GM12875 (cell line): Measurements from ENCODE around the gene TRPC4.

Experiments used
- H3K4me3 ChIP-seq: one replicate; pipeline ENCODE4 v1.5.1; 2011; ENCODE audit warnings: low read depth, low read length, control low read depth
- TF ChIP-seq, protein P1 (sequence below): IDR thresholded peaks from 2 replicates; pipeline ENCODE4 v1.5.1; 2011; ENCODE audit warnings: low read depth, mild to moderate bottlenecking, control low read depth, inconsistent platforms, low read length, moderate library complexity, borderline replicate concordance; ENCODE audit not compliant: insufficient read depth

The TRPC4 gene

DNA sequence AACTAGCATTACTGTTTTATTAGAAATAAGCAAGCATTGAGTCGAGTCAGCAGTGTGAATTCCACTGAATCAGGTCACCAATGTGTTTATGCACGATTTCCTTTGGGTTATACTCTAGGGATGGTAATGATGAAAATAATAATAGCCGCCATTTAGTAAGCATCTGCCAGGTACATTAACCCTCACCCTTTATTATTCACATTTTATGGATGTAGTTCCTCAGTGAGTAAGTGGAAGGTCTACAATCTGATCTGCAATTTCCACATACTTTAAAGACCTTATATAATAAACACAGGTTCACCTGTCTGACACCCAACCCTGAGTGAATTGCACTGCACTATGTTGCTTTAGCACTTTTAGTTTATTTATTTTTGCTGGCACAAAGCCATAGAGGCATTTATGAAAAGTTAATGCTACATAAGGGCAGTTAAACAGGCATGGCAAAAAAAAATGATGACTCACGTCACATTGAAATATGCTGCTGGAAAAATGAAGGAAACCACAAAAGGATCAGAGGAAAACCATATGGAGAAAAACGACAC is 122.4 kb downstream of the TRPC4 start:
- no peak overlapping the region for H3K4me3 ChIP-seq
- TF ChIP-seq, protein P1, sequence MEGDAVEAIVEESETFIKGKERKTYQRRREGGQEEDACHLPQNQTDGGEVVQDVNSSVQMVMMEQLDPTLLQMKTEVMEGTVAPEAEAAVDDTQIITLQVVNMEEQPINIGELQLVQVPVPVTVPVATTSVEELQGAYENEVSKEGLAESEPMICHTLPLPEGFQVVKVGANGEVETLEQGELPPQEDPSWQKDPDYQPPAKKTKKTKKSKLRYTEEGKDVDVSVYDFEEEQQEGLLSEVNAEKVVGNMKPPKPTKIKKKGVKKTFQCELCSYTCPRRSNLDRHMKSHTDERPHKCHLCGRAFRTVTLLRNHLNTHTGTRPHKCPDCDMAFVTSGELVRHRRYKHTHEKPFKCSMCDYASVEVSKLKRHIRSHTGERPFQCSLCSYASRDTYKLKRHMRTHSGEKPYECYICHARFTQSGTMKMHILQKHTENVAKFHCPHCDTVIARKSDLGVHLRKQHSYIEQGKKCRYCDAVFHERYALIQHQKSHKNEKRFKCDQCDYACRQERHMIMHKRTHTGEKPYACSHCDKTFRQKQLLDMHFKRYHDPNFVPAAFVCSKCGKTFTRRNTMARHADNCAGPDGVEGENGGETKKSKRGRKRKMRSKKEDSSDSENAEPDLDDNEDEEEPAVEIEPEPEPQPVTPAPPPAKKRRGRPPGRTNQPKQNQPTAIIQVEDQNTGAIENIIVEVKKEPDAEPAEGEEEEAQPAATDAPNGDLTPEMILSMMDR, result no peak

DNA sequence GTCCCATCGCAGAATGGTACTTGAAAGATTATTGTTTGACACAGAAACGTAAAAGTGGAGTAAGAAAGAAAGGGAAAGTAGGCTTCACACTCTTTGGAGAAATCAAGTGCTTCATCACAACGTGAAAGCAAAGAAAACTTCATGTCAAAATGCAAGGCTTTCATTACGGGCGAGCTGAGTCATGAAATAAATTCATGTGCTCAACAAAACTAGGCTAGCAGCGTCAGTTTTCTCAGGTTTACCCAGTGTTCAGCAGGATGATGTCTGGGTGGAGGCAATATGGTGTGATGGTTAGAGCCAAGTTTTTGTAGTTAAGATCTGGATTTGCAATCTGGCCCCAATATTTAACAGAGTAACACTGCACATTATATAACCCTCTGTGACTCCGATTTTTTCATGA is 128.0 kb downstream of the TRPC4 start:
- TF ChIP-seq, protein P1, result no peak
- H3K4me3 ChIP-seq, result no peak overlapping the region

DNA sequence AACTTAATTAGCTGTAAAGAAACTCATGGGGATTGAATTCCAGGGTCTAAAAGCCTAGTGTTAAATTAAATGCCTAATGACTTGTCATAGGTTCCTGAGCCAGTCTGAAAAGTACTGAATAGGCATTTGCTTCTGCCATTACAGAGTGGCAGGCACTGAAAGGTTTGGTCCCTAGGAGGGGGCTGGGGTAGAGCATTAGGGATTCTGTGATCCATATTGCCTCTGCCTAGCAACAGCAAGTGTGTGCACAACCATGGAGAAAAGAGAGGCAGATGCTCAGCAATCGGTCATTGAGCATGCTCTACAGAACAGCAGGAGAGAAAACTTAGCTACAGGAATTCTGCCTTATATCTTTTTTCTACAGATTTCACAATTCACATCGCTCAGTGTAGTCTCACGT is 133.5 kb downstream of the TRPC4 start:
- no peak overlapping the region for H3K4me3 ChIP-seq
- TF ChIP-seq, protein P1, result no peak

DNA sequence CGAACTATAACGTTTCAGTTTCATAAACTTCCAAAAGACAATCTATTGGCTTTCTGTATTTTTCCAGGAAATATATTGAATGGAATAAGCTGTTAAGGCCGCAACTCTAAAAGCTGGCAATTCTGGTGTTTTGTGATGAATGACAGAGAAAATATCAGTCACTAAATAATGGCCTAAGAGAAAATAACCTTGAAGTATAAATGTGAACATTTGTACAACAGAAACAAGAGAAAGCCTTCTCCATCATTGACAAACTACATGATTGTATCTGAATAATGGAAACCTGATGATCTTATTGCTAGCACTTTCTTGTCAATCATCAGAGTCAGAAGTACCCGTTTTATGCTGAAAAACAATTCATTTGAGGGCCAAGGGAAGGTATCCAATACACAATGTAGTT is 134.3 kb downstream of the TRPC4 start:
- no peak overlapping the region for H3K4me3 ChIP-seq
- TF ChIP-seq, protein P1, result no peak

DNA sequence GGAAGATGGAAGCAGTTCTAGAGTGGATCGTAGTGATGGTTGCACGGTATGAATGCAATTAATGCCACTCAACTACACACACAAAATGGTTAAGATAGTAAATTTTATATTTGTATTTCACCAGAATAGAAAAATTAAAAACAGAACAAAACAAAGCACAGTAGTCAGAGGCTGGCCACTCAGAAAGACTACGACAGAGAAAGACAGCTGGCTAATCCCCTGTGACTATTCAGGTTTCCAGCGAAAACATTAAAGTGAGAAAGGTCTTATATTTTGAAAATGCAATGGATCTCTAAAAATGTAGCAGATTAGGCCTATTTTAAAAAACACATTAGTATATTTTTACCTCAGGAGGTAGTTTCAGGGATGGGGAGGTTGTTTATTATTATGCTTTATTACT is 139.7 kb downstream of the TRPC4 start:
- H3K4me3 ChIP-seq, result no peak overlapping the region
- TF ChIP-seq, protein P1, result no peak

DNA sequence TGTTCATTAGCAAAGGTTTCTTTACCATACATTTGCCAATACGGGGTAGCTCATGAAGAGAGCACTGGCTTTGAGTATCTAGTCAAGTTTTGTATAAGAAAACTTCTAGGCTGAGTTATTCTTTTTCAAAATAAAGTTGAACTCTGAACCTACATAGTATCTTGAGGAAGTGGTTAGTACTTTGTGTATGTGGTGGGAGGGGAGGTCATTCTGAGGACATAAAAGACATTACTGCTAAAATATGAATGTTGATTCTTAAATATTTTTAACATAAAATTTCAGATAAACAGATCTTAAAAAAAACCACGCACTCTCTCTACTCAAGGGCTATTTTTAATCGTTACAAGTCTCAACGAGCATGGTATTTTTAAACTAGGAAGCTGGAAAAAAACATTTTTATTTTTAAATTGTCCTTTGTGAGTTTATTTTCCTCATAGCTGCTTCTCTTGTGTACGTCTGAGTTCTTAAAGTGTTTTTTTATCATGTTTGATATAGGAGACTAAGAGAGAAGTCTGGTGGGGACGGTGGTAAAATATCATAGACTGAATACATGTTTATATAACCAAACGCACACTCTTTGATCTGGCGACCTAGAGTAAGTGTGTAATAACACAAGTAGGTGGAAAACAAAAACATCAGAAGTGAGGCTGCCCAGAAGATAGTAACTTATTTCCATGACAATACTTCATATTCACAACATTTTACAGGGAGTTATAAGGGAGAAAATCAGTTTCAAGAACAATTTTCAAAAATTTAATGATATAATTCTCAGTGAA is 153.0 kb downstream of the TRPC4 start:
- TF ChIP-seq, protein P1, result no peak
- no peak overlapping the region for H3K4me3 ChIP-seq

DNA sequence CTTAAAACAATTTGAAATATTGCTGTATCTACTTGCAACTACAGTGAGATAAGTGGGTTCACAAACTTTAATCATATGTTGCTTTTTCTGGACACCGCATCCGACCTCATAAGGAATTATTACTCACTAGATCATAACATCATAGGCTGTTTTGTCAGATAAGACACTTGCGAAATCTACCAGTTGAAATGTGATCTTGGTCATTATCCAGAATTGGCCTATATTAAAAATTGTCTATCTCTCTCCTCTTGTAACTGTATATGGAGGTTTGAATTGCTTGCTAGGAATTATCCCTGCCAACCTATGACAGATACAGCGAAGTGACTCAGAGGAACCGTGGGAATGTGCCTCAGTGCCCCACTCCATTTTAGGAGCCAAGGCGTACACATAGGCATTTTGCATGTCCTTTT is 154.0 kb downstream of the TRPC4 start:
- no peak overlapping the region for H3K4me3 ChIP-seq
- TF ChIP-seq, protein P1, result no peak
